HL-60 (cell line): Measurements from ENCODE around the gene BRAT1.

Experiments used
- DNase-seq, 2 experiments: peaks; one replicate each; pipeline ENCODE4 v3.0.0-alpha.2; 2010 to 2020; ENCODE audit warnings: low read depth in 1 of 2, low spot score in 1 of 2
- H3K27ac ChIP-seq: fragments of 250-450 bp; sonication (Bioruptor Pico); replicated peaks from 2 replicates; pipeline ENCODE4 v1.5.1; 2020; ENCODE audit warnings: mild to moderate bottlenecking, moderate library complexity
- H3K27me3 ChIP-seq: fragments of 250-450 bp; sonication (Bioruptor Pico); 2 replicates; pipeline ENCODE4 v1.5.1; 2021; ENCODE audit warnings: mild to moderate bottlenecking, moderate library complexity; ENCODE audit not compliant: insufficient read depth, poor library complexity, severe bottlenecking
- H3K4me3 ChIP-seq: replicated peaks from 2 replicates; pipeline ENCODE4 v1.5.1; 2011; ENCODE audit warnings: mild to moderate bottlenecking, control low read depth, low read length; ENCODE audit not compliant: insufficient read depth
- GABPA ChIP-seq: IDR thresholded peaks from 2 replicates; pipeline ENCODE4 v1.6.1; 2012; ENCODE audit warnings: low read depth
- POLR2AphosphoS5 ChIP-seq: IDR thresholded peaks from 2 replicates; pipeline ENCODE4 v1.6.1; 2012; ENCODE audit warnings: low read depth
- SPI1 ChIP-seq: IDR thresholded peaks from 2 replicates; pipeline ENCODE4 v1.6.1; 2012; ENCODE audit warnings: low read depth, mild to moderate bottlenecking, borderline replicate concordance
- TF ChIP-seq, protein P1 (sequence below): IDR thresholded peaks from 2 replicates; pipeline ENCODE4 v1.6.1; 2012; ENCODE audit warnings: low read depth; ENCODE audit not compliant: insufficient replicate concordance
- TF ChIP-seq, protein P2 (sequence below): IDR thresholded peaks from one replicate; pipeline ENCODE4 v1.5.1; 2011; ENCODE audit warnings: low read length, control low read depth, inconsistent platforms; ENCODE audit not compliant: insufficient read depth

The BRAT1 gene

DNA sequence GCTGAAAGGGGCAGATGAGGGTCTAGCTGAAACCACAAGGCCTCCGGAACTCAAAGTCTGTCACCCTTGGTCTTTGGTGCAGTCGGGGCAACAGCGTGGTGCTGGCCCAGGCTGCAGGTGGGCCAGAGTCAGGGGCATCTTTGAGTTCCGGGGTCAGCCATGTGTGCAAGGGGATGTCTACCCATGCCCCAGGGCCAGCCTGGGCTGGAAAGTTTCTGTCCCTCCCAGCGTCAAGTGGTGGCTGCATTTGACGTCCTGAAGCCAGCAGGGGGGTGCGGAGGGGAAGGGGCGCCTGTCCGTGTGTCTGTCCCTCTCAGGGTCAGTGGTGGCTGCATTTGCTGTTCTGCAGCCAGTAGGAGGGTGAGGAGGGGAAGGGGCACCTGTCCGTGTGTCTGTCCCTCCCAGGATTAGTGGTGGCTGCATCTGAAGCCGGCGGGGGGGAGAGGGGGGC is 638 bp downstream of the BRAT1 start:
- H3K27ac ChIP-seq, result peak overlapping the region; percentile 100
- H3K4me3 ChIP-seq, result peak overlapping the region; percentile 75
- DNase-seq, result no peak
- TF ChIP-seq, protein P1, sequence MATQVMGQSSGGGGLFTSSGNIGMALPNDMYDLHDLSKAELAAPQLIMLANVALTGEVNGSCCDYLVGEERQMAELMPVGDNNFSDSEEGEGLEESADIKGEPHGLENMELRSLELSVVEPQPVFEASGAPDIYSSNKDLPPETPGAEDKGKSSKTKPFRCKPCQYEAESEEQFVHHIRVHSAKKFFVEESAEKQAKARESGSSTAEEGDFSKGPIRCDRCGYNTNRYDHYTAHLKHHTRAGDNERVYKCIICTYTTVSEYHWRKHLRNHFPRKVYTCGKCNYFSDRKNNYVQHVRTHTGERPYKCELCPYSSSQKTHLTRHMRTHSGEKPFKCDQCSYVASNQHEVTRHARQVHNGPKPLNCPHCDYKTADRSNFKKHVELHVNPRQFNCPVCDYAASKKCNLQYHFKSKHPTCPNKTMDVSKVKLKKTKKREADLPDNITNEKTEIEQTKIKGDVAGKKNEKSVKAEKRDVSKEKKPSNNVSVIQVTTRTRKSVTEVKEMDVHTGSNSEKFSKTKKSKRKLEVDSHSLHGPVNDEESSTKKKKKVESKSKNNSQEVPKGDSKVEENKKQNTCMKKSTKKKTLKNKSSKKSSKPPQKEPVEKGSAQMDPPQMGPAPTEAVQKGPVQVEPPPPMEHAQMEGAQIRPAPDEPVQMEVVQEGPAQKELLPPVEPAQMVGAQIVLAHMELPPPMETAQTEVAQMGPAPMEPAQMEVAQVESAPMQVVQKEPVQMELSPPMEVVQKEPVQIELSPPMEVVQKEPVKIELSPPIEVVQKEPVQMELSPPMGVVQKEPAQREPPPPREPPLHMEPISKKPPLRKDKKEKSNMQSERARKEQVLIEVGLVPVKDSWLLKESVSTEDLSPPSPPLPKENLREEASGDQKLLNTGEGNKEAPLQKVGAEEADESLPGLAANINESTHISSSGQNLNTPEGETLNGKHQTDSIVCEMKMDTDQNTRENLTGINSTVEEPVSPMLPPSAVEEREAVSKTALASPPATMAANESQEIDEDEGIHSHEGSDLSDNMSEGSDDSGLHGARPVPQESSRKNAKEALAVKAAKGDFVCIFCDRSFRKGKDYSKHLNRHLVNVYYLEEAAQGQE, result no peak
- TF ChIP-seq, protein P2, sequence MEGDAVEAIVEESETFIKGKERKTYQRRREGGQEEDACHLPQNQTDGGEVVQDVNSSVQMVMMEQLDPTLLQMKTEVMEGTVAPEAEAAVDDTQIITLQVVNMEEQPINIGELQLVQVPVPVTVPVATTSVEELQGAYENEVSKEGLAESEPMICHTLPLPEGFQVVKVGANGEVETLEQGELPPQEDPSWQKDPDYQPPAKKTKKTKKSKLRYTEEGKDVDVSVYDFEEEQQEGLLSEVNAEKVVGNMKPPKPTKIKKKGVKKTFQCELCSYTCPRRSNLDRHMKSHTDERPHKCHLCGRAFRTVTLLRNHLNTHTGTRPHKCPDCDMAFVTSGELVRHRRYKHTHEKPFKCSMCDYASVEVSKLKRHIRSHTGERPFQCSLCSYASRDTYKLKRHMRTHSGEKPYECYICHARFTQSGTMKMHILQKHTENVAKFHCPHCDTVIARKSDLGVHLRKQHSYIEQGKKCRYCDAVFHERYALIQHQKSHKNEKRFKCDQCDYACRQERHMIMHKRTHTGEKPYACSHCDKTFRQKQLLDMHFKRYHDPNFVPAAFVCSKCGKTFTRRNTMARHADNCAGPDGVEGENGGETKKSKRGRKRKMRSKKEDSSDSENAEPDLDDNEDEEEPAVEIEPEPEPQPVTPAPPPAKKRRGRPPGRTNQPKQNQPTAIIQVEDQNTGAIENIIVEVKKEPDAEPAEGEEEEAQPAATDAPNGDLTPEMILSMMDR, result no peak
- TF ChIP-seq GABPA, result no peak
- TF ChIP-seq SPI1, result no peak
- H3K27me3 ChIP-seq, result no peaks in the 10 kb centered on the region

DNA sequence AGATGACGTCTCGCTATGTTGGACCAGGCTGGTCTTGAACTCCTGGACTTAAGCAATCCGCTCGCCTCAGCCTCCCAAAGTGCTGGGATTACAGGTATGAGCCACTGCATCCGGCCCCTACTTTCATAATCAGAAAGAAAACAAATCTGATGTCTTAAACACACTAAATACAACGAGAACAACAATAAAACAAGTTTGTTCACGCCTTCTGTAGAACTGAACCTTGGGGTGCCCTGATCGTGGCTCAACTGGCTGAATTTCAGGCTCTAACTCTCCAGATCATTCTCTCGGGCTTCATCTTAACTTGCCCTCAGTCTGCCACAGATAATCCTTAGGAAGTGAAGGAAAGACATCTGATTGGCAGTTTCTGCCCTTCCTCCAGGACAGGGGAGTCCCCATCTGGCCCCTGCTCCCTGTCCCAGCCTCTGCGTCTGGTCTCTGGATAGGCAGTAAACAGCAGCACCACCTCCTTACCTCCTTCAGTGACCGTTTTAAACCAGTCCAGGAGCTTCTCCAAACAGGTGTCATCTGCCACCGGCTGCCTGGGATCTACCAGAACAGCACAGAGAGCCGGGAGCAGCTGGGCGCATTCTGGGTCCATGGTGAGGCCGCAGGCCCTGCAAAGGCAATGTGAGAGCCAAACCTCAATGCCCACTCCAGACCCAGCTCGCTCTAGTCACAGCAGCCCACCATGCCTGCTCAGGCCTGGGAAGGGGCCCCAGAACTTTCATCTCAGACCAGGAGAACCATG is 1.3 kb downstream of the BRAT1 start:
- no peak for DNase-seq
- H3K27me3 ChIP-seq, result no peaks in the 10 kb centered on the region
- H3K4me3 ChIP-seq, result peak overlapping the region; percentile 75
- TF ChIP-seq, protein P2, result no peak
- TF ChIP-seq, protein P1, result no peak
- TF ChIP-seq SPI1, result no peak
- TF ChIP-seq POLR2AphosphoS5, result no peak
- TF ChIP-seq GABPA, result no peak
- H3K27ac ChIP-seq, result peak overlapping the region; percentile 100

DNA sequence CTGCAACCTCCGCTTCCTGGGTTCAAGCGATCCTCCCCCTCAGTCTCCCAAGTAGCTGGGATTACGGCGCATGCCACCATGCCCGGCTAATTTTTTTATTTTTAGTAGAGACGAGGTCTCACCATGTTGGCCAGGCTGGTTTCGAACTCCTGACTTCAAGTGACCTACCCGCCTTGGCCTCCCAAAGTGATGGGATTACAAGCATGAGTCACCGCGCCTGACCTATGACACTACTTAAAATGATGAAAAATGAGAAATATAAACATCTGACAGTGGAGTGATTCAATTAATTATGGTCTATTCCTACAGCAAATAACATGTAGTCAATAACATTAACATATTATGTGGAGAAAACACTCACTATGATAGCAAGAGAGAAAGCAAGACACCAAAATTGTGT is 2.2 kb downstream of the BRAT1 start:
- no peak overlapping the region for H3K27ac ChIP-seq
- DNase-seq, result no peak
- no peak overlapping the region for H3K4me3 ChIP-seq
- H3K27me3 ChIP-seq, result no peaks in the 10 kb centered on the region
- TF ChIP-seq GABPA (no peak), SPI1 (no peak), POLR2AphosphoS5 (no peak)
- TF ChIP-seq, protein P1, result no peak
- TF ChIP-seq, protein P2, result no peak
